Ascending aorta (tissue), 2 donors: ENCODE results near the gene LGALS1. TPM values are rescaled to one million over a fixed set of nuclear protein-coding genes. Genes with fewer than 3 reads are reported as not detected.
A peak's percentile ranks its signal among the peaks of the same experiment; 100 is the strongest.

Experiments
- DNase-seq, 2 donors: peaks; one replicate each; pipeline ENCODE4 v3.0.0-alpha.2; 2019; ENCODE audit warnings: low spot score in 2 of 2
- H3K27ac ChIP-seq, 2 donors: fragments of 200-600 bp; sonication (generic); one replicate each; pipeline ENCODE4 v1.5.1; 2016 to 2017; ENCODE audit warnings: mild to moderate bottlenecking in 1 of 2
- H3K27me3 ChIP-seq: fragments of 200-600 bp; sonication (generic); one replicate; pipeline ENCODE4 v1.5.1; 2017
- H3K36me3 ChIP-seq, 2 donors: fragments of 200-600 bp; sonication (generic); one replicate each; pipeline ENCODE4 v1.5.1; 2016
- H3K4me1 ChIP-seq, 2 donors: fragments of 200-600 bp; sonication (generic); one replicate each; pipeline ENCODE4 v1.5.1; 2016 to 2017; ENCODE audit warnings: mild to moderate bottlenecking in 1 of 2
- H3K4me3 ChIP-seq, 2 donors: fragments of 200-600 bp; sonication (generic); one replicate each; pipeline ENCODE4 v1.5.1; 2016 to 2017; ENCODE audit warnings: mild to moderate bottlenecking in 1 of 2
- H3K9me3 ChIP-seq, 2 donors: fragments of 200-600 bp; sonication (generic); one replicate each; pipeline ENCODE4 v1.5.1; 2016
- intact Hi-C: fragments of 100-400 bp; cut with DNase I; formaldehyde crosslinking; loops from one replicate; pipeline ENCODE4 v1.15.1; 2023
- total RNA-seq: library from RNA; depleted of rRNA; stranded (reverse); fragments of >200 nt; gene quantifications from one replicate; pipeline ENCODE4 v1.1.0, GENCODE V29; 2016
- TF ChIP-seq, protein P1 (sequence below), 3 experiments: fragments of 200-600 bp in 2 of 3; fragments of 450-650 bp in 1 of 3; sonication (generic) in 2 of 3; IDR thresholded peaks; one replicate each; pipeline ENCODE4 v1.5.1; 2016 to 2019; ENCODE audit warnings: antibody characterized with exemption in 3 of 3, mild to moderate bottlenecking in 1 of 3, moderate library complexity in 1 of 3

LGALS1 gene
- total RNA-seq, 1 donor from 2014 or later: 2,009 TPM

DNA sequence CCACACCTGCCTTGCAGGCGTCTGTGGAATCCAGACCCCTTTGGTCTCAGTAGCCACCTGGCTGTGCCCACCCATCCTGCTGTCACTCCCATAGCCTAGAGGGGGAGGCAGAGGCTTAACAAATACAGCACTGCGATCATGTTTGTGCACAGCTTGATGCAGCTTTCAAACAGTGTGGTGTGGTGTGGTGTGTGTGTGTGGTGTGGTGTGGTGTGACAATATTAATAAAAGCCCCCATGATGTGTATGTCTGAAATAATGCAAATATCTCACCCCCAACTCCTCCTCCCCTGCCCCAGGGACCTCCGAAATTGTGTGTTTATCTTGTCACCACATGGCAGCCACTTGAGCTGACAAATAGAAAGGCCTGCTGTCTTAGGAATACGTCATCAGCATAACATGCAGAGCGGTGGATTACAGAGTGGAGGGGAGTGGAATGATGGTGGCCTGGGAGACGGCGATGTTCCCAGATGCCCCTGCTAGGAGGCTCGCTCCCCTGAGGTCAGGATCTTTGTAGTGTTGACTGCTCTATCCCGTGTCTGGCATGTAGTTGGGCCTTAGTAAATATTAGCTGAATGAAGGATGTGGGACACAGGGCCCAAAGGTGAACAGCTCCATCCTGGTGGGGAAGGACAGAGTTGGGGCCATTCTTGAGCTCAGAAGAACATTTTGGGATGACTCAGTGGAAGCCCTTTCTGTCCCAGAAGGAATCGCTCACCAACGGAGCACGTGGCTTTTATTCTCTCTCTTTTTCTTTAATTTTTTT lies 14.1 kb upstream of the LGALS1 start:
- Histone ChIP-seq H3K36me3 (peaks cover 8 to 10% of the 10 kb centered on the region in 2 donors), H3K9me3 (no peaks in the 10 kb centered on the region), H3K4me3 (no peak overlapping the region), H3K27ac (peak overlapping the region; percentile 42 to 64), H3K27me3 (no peaks in the 10 kb centered on the region), H3K4me1 (peaks cover 11 to 29% of the 10 kb centered on the region in 2 donors)
- no peak for DNase-seq
- TF ChIP-seq, protein P1, sequence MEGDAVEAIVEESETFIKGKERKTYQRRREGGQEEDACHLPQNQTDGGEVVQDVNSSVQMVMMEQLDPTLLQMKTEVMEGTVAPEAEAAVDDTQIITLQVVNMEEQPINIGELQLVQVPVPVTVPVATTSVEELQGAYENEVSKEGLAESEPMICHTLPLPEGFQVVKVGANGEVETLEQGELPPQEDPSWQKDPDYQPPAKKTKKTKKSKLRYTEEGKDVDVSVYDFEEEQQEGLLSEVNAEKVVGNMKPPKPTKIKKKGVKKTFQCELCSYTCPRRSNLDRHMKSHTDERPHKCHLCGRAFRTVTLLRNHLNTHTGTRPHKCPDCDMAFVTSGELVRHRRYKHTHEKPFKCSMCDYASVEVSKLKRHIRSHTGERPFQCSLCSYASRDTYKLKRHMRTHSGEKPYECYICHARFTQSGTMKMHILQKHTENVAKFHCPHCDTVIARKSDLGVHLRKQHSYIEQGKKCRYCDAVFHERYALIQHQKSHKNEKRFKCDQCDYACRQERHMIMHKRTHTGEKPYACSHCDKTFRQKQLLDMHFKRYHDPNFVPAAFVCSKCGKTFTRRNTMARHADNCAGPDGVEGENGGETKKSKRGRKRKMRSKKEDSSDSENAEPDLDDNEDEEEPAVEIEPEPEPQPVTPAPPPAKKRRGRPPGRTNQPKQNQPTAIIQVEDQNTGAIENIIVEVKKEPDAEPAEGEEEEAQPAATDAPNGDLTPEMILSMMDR (IDR thresholded peaks at IDR 0.05): peak; percentile 29 to 49 (median 36)
- intact Hi-C loops: loop anchor here (2.0 kb wide), 1 partner anchor 19 kb away; no protein-coding TSS in a partner anchor

DNA sequence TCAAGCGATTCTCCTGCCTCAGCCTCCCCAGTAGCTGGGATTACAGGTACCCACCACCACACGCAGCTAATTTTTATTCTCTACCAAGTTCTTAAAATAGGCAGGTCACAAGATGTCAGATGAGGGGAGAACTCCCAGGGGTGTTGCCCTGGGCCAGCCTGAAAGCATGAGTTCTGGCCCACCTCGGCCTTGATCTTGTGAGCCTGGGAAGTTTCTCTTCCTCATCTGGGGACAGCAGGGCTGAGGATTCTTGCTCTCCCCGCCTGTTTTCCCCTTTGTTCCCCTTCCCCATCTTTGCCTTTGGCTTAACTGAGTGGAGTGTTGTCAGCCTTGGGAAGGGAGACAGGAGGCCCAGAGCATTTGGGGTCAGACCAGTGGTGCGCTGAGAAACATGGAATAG lies 13.4 kb upstream of the LGALS1 start:
- H3K27me3 ChIP-seq: no peaks in the 10 kb centered on the region
- intact Hi-C loops: no loop called here
- H3K27ac ChIP-seq: peak overlapping the region; percentile 6 to 64
- H3K4me1 ChIP-seq: peaks cover 11 to 29% of the 10 kb centered on the region in 2 donors
- no peak for DNase-seq
- H3K9me3 ChIP-seq: no peaks in the 10 kb centered on the region
- peaks cover 13 to 14% of the 10 kb centered on the region in 2 donors for H3K36me3 ChIP-seq
- no peak overlapping the region for H3K4me3 ChIP-seq
- TF ChIP-seq, protein P1 (IDR thresholded peaks at IDR 0.05): no peak

DNA sequence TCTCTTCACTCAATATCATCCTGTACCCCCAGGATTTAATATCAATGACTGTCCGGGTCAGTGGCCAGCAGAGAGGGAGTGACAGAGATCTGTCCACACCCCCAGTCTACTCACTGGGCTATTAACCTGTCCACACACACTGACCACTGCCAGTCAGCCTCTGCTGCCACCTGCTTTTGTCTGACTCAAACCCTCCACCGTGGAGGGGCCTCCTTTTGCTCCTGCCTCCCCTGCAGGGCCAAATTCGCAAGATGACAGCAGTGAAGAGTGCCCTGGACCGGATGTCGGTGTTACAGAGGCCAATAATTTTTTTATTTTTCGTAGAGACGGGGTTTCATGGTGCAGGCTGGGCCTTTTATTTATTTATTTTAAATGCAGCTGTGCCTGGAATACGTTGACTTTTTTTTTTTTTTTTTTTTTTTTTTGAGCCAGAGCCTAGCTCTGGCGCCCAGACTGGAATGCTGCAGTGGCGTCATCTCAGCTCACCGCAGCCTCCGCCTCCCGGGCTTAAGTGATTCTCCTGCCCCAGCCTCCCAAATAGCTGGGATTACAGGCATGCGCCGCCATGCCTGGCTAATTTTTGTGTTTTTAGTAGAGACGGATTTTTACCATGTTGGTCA lies 11.8 kb upstream of the LGALS1 start:
- Histone ChIP-seq H3K9me3 (no peaks in the 10 kb centered on the region), H3K4me3 (no peak overlapping the region), H3K36me3 (peaks cover 13 to 14% of the 10 kb centered on the region in 2 donors), H3K27me3 (no peaks in the 10 kb centered on the region), H3K27ac (peak overlapping the region in 1 of 2 donors; percentile 49), H3K4me1 (peaks cover 6 to 24% of the 10 kb centered on the region in 2 donors)
- DNase-seq: no peak
- intact Hi-C loops: no loop called here
- TF ChIP-seq, protein P1 (IDR thresholded peaks at IDR 0.05): no peak

DNA sequence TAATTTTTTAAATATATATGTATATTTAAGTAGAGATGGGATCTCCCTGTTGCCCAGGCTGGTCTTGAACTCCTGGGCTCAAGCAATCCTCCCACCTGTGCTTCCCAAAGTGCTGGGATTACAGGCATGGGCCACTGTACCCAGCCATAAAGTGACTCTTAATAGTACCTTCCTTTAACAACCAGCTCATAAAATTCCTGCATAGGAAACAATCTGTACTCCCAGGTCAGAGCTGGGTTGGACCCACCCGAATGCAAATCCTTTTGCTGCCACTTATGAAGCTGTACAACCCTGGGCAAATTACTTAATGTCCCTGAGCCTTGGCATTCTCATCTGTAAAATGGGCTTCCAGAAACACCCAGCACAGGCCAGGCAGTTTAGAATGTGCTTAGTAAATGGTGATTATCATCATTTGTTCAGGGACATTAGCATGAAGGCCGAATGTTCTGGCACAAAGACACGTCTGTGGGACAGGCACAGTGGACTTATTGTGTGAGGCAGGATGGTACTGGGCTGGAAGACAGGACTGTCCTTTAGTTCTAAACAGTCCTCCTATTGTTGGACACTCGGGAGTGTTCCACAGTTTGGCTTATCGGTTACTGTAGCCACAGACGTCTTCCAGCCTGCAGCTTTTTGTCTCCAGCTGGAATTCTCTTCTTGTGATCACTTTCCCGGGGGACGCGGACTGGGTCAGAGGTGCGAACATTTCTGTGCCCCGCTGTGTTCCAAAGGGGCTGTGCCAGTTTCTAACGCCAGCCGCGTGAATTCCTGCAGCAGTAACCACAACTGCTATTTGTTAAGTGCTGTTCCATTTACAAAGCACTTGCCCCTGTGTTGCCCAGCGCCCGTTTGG lies 11.0 kb upstream of the LGALS1 start:
- no peaks in the 10 kb centered on the region for H3K27me3 ChIP-seq
- intact Hi-C loops: no loop called here

DNA sequence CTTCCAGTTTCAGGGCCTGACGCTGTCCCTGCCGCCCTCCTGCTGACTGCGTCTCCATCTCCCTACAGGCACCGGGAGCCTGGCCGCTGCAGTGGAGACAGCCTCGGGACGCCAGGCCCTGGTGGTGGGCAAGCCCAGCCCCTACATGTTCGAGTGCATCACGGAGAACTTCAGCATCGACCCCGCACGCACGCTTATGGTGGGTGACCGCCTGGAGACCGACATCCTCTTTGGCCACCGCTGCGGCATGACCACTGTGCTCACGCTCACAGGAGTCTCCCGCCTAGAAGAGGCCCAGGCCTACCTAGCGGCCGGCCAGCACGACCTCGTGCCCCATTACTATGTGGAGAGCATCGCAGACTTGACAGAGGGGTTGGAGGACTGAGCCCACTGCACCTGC lies 9.9 kb upstream of the LGALS1 start:
- no peaks in the 10 kb centered on the region for H3K9me3 ChIP-seq
- peaks cover 13 to 14% of the 10 kb centered on the region in 2 donors for H3K36me3 ChIP-seq
- no peak overlapping the region for H3K27ac ChIP-seq
- H3K4me3 ChIP-seq: no peak overlapping the region
- no peaks in the 10 kb centered on the region for H3K27me3 ChIP-seq
- TF ChIP-seq, protein P1 (IDR thresholded peaks at IDR 0.05): no peak
- DNase-seq: no peak
- intact Hi-C loops: no loop called here
- peaks cover 0 to 16% of the 10 kb centered on the region in 2 donors for H3K4me1 ChIP-seq

More for the DNA sequence above, 11.0 kb upstream of the LGALS1 start:
- Histone ChIP-seq H3K4me3 (no peak overlapping the region), H3K36me3 (peaks cover 13 to 14% of the 10 kb centered on the region in 2 donors), H3K27ac (peak overlapping the region in 1 of 2 donors; percentile 49), H3K4me1 (peaks cover 2 to 21% of the 10 kb centered on the region in 2 donors), H3K9me3 (no peaks in the 10 kb centered on the region)
- no peak for DNase-seq
- TF ChIP-seq, protein P1 (IDR thresholded peaks at IDR 0.05): no peak
